HG03575 (cell line): Measurements from ENCODE around the gene MARCHF2.

Source experiments
- ATAC-seq: cut with Tn5 transposase; IDR thresholded peaks from one replicate; pipeline ENCODE4 v1.9.1; 2021; ENCODE audit not compliant: unreplicated experiment, insufficient number of reproducible peaks, low FRiP score; ENCODE audit errors: extremely low read depth

Gene MARCHF2

DNA sequence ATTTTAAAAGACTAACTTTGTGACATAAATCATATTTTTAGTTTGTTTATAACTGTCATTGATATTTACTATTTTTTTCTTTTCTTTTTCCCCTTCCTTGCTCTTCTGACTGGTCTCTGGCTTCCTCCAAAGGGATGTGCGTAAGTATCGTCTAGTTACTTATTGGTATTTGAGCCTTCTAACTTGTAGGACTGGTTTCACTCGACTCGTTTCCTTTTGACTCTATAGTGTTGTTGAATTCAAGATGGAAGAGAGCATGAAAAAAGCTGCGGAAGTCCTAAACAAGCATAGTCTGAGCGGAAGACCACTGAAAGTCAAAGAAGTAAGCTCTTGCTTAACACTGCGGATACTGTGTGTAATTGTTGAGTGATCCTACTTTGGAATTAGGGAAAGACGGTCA, 50.3 kb downstream of the MARCHF2 start:
- no peak for ATAC-seq

GRCh38 chr19:8466018-8466417, 52.9 kb downstream of the MARCHF2 start:
- ATAC-seq = no peak

DNA sequence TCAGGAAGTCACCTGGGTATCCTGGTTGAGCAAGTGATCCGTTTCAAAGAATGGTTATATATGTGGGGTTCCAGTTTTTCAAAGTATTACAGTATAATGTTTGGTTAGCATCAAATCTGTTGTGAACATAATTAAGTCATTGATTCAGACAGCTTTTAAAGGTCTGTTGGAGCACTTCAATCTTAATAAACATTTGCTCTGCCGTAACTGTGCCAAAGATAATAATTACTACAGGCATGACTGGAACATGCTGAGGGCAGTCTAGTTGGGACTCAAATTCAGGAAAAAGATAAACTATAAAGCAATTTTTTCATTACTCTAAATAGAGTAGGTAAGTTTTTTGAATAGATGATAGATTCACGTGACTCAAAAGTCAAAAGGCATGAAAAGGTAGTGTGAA, 55.0 kb downstream of the MARCHF2 start:
- no peak for ATAC-seq

GRCh38 chr19:8468761-8469373, 55.8 kb downstream of the MARCHF2 start:
- ATAC-seq = no peak

DNA sequence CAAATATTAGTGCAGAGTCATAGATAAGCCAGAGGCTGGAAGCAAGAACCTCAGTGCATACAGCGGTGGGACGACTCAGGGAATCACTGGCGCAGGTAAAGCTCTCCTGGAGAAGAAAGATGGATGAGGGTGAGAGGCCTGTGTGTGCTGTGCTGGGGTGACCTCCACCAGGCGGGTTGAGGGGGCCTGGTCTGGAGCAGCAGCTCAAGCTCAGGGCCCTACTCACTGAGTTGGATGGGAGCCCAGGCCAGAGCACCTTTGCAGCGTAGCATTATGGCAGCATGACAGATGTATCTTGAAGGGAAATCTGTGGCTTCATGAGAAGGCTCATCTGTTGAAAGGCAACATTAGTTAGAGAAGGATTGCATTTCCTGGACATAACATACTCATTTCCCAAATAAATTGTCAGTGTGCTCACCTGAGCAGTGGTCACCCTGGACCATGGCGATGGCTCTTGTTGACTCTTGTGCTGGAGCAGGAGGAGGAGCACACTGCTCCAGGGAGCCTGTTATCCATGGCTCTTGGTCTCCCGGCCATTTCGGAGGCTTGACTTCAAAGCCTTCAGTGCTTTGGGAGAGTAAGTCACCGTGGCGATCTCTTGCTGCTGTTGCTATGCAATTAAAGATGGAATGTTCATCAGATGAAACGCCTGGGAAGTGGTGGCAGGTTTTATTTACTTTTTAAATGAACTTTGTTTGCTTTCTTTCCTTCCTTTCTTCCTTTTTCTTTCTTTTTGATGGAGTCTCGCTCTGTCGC, 56.7 kb downstream of the MARCHF2 start:
- ATAC-seq = no peak

- ATAC-seq = no peak
Measured at GRCh38 chr19:8473648-8474476, 60.8 kb downstream of the MARCHF2 start.

DNA sequence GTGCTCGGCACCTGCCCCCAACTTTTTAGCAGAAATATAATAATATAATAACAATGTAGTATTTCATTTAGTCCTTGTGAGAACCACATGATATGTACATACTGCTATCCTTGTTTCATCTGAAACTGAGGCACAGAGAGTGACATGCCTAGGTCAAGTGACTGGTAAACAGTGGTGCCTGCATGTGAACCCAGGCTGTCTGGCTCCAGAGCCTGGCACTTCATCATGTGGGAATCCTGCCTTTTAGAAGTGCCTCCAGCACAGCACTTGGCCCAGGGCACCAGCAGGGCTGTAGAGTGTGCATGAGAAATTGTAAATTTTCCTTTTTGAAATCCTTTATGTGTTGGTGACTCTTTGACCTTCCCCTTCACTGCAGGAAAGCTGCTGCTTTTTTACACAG, 61.9 kb downstream of the MARCHF2 start:
- no peak for ATAC-seq

DNA sequence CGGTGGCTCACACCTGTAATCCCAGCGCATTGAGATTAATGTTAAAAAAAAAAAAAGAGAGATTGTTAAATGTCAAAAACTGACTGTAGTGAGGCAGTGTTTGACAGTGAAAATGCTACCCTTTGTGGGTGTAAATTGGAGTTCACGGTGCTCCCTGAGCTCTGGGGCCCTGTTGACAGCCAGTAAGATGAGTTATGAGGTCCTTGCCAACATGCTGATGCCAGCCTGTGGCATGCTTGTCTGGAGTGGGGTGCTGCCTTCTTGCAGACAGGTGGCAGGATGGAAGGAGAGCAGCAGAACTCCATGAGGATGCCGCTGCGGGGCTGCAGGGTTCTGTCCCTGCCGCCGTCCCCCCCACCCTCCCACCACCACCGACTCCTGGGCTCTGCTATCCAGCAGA, 63.4 kb downstream of the MARCHF2 start:
- no peak for ATAC-seq

GRCh38 chr19:8477889-8478288, 64.8 kb downstream of the MARCHF2 start:
- no peak for ATAC-seq

DNA sequence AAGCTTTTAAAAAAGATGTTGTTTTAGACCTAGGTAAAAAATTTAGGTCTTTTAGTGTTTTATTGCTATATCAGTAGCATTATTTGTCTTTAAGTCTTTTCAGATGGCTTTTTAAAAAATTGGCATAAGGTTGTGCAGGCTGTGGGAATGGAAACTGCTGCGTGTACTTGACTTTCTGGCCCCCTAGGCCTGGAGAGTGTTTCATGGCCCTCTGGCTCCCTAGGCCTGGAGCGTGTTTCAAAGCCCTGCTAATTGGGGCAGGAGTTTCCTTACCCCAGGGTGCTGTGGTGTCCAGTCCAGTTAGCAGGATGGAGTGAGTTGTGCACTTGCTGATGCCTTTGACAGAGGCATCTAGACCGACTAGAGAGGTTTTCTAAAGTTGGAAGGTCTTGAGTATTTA, 65.5 kb downstream of the MARCHF2 start:
- no peak for ATAC-seq

DNA sequence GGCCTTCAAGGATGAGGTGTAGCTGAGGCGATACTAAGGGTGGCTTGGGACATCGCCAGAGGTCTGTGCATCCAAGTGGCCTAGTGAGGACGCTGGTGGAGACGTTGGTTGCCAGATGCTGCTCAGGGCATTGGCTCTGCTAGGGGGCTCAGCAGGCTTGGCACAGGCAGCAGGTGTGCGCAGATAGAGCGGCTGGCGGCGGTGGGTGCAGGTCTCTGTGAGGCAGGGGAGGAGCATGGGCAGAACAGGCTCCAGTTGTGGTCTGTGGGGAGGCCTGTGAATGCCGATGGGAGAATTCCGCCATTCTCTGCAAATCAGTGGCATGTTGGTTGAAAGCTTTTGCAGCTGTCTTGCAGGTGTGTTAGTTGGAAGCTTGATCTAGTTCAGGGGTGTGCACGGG, 68.1 kb downstream of the MARCHF2 start:
- ATAC-seq = no peak

GRCh38 chr19:8481616-8482015, 68.5 kb downstream of the MARCHF2 start:
- ATAC-seq = no peak

DNA sequence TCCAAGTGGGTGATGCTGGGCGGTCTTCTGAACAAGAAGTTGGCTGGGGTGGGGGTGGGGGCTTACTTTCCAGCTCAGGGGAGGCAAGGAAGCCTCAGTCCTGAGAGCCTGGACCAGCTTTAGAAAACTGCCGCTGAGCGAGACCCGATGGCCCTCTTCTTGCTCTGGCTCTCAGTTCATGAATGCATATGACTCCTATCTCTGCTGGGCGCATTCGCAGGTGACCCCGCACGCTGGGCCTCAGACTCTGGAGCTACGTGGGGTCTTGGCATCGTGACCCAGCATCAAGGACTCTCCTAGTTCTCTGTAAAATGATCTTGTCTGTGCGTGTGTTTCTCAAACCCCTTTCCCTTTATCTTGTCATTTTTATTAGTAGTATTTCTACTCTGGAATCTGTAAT, 69.6 kb downstream of the MARCHF2 start:
- ATAC-seq = no peak

DNA sequence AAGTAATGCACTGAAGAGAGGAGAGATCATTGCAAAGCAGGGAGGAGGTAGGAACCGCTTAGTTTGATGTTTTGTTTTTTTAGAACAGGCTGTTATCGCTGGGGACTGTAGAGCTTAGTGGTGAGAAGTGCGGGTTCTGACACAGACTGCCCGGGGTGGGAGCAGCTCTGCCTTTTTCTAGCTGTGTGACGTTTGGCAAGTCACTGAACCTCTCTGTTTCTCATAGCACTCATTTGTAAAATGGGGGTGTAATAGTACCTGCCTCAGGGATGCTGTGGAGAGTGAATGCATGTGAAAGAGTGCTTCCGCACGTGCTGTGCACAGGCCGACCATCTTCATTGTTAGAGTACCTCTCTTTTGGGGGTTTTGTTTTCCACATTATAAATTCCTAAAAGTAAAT, 70.1 kb downstream of the MARCHF2 start:
- no peak for ATAC-seq

GRCh38 chr19:8484331-8484894, 71.3 kb downstream of the MARCHF2 start:
- ATAC-seq = no peak

DNA sequence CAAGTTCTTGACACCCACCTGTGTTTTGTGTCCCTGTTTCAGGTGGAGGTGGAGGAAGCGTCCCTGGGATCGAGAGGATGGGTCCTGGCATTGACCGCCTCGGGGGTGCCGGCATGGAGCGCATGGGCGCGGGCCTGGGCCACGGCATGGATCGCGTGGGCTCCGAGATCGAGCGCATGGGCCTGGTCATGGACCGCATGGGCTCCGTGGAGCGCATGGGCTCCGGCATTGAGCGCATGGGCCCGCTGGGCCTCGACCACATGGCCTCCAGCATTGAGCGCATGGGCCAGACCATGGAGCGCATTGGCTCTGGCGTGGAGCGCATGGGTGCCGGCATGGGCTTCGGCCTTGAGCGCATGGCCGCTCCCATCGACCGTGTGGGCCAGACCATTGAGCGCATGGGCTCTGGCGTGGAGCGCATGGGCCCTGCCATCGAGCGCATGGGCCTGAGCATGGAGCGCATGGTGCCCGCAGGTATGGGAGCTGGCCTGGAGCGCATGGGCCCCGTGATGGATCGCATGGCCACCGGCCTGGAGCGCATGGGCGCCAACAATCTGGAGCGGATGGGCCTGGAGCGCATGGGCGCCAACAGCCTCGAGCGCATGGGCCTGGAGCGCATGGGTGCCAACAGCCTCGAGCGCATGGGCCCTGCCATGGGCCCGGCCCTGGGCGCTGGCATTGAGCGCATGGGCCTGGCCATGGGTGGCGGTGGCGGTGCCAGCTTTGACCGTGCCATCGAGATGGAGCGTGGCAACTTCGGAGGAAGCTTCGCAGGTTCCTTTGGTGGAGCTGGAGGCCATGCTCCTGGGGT, 72.7 kb downstream of the MARCHF2 start:
- no peak for ATAC-seq

- ATAC-seq = no peak
Measured at GRCh38 chr19:8486661-8487136, 73.6 kb downstream of the MARCHF2 start.

DNA sequence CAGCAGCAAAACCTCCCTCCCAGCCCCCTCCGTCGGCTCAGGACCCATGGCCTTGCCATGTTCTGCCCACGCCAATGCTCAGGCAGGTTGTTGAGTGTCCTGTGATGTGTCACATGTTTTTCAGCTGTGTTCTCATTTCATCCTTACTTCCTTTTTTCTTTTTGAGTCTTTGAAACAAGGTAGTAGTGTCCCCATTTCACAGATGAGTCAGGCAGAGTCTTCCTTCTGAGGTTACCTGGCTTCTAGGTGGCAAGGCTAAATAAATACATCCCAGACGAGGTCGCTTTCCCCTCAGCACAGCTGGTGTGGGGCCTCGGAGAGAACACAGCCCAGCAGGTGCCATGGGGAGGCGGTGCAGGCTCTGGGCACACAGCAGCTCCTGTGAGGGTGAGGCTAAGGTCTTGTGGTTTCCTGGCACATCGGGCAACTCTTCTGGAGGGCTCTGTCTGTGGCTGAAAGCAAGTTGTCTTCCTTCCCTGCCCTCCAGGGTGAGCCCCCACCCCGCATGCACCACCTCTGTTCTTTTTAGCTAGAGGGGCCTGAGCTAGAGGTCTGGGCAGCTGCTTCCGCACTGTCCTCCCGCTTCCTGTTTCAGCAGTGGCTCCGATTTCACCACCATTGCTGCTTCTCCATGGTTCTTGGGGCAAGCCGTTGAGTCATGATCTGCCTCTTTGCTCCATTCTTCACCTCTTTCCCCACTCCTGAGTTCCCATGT, 74.2 kb downstream of the MARCHF2 start:
- ATAC-seq = no peak
